ENCODE data around the gene SFXN1.

The SFXN1 gene

DNA sequence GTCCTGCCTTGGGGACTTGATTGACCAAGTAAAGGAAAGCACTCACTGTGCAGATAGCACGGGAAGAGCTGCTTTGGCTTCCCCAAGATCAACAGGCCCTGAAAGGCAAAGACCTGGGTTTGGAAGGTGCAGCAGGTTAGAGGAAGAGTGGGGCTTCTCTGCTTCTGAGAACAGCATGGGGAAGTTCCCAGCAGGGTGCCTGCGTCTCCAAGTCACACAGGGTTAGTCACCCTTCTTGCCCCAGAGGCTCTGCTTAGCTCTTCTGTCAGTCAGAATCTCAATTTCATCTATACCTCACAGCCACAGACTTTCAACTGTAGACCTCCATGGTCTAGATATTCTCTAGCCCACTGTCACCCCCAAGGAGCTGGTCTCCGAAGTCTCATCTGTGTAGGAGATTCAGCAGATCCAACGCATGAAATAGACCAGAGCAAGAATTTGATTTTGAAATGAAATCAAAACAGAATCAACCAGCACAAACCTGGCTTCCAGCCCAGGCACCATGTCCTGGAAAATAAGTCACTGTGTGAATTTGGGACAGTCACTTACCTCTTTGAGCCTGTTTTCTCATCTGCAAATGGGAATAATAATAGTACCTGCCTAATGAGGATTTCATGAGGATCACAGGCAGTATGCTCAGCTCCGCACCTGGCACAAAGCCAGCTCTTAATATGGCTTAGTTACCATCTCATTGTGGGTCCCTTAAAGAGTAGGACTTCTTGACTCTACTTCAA is 64.0 kb downstream of the SFXN1 start:
- no peaks in the 10 kb centered on the region for H3K79me2 ChIP-seq (ENCODE audit: insufficient read depth, low read length)
- H3K4me3 ChIP-seq (ENCODE audit: low read length, poor library complexity, severe bottlenecking): no peak overlapping the region
- H3K9me3 ChIP-seq (ENCODE audit: insufficient read depth, low read depth, low read length): no peaks in the 10 kb centered on the region

DNA sequence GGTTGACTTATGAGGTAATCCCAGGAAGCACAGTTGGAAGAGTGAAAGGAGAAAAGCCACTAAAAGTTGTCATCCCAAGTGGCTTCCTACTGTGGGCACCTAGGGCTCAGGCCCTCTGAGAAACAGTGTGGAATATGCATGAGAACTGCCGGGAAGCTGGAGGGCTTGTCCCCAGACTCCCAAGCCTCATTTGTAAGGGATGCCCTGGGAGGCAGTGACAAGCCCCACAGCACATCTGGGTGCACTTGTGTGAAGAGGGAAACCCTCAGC is 64.5 kb downstream of the SFXN1 start:
- TF ChIP-seq, protein P1, sequence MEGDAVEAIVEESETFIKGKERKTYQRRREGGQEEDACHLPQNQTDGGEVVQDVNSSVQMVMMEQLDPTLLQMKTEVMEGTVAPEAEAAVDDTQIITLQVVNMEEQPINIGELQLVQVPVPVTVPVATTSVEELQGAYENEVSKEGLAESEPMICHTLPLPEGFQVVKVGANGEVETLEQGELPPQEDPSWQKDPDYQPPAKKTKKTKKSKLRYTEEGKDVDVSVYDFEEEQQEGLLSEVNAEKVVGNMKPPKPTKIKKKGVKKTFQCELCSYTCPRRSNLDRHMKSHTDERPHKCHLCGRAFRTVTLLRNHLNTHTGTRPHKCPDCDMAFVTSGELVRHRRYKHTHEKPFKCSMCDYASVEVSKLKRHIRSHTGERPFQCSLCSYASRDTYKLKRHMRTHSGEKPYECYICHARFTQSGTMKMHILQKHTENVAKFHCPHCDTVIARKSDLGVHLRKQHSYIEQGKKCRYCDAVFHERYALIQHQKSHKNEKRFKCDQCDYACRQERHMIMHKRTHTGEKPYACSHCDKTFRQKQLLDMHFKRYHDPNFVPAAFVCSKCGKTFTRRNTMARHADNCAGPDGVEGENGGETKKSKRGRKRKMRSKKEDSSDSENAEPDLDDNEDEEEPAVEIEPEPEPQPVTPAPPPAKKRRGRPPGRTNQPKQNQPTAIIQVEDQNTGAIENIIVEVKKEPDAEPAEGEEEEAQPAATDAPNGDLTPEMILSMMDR (conservative IDR thresholded peaks at IDR 0.05; ENCODE audit: low read length): no peak
- TF ChIP-seq EZH2phosphoT487 (IDR thresholded peaks at IDR 0.05; ENCODE audit: borderline replicate concordance): no peak
- Histone ChIP-seq H2AFZ (ENCODE audit: low read length) (no peak overlapping the region), H3K36me3 (ENCODE audit: insufficient read depth, low read length) (no peaks in the 10 kb centered on the region), H3K9me2 (replicated peaks; ENCODE audit: low read depth, low read length) (no peaks in the 10 kb centered on the region), H3F3A (ENCODE audit: low read depth) (no peaks in the 10 kb centered on the region), H3K79me2 (ENCODE audit: insufficient read depth, low read length) (no peaks in the 10 kb centered on the region), H4K20me1 (ENCODE audit: insufficient read depth, low read length, poor library complexity, severe bottlenecking) (no peaks in the 10 kb centered on the region), H3K4me3 (ENCODE audit: low read length, poor library complexity, severe bottlenecking) (no peak overlapping the region), H3K9me3 (ENCODE audit: insufficient read depth, low read depth, low read length) (no peaks in the 10 kb centered on the region), H3K27me3 (ENCODE audit: insufficient read depth, low read length, poor library complexity, severe bottlenecking) (no peaks in the 10 kb centered on the region), H3K4me1 (ENCODE audit: insufficient read depth, low read length, poor library complexity, severe bottlenecking) (no peaks in the 10 kb centered on the region), H3K9ac (ENCODE audit: low read depth, low read length, poor library complexity, severe bottlenecking) (no peak overlapping the region), H3K4me2 (ENCODE audit: low read depth, low read length, poor library complexity, severe bottlenecking) (no peak overlapping the region)

More for the DNA sequence above, 64.0 kb downstream of the SFXN1 start:
- no peak overlapping the region for H3K4me2 ChIP-seq (ENCODE audit: low read depth, low read length, poor library complexity, severe bottlenecking)
- no peaks in the 10 kb centered on the region for H3K36me3 ChIP-seq (ENCODE audit: insufficient read depth, low read length)
- no peaks in the 10 kb centered on the region for H4K20me1 ChIP-seq (ENCODE audit: insufficient read depth, low read length, poor library complexity, severe bottlenecking)
- TF ChIP-seq, protein P1 (conservative IDR thresholded peaks at IDR 0.05; ENCODE audit: low read length): no peak
- no peak for TF ChIP-seq EZH2phosphoT487 (IDR thresholded peaks at IDR 0.05; ENCODE audit: borderline replicate concordance)
- no peaks in the 10 kb centered on the region for H3F3A ChIP-seq (ENCODE audit: low read depth)
- H3K27me3 ChIP-seq (ENCODE audit: insufficient read depth, low read length, poor library complexity, severe bottlenecking): no peaks in the 10 kb centered on the region
- H3K9me2 ChIP-seq (replicated peaks; ENCODE audit: low read depth, low read length): no peaks in the 10 kb centered on the region
- H3K4me1 ChIP-seq (ENCODE audit: insufficient read depth, low read length, poor library complexity, severe bottlenecking): no peaks in the 10 kb centered on the region
- no peak overlapping the region for H2AFZ ChIP-seq (ENCODE audit: low read length)
- H3K9ac ChIP-seq (ENCODE audit: low read depth, low read length, poor library complexity, severe bottlenecking): no peak overlapping the region

DNA sequence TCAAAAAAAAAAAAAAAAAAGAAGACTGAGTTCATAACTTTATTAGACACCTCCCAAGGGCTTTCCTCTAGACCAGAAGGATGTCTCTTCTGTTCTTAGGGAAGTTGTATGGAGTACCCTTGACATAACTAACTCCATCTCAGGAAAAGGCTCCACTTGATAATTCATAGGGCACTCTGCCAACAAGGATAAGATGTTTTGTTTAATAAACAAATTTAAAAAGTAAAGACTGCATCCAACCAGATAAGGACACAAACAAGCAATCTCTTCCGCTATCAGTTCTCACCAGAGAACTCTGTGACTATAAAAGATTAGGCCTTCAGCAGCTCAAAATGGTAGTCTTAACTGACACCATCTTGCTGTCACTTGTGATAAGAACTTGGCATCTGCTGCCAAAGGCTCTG is 65.8 kb downstream of the SFXN1 start:
- Histone ChIP-seq H3K4me3 (ENCODE audit: low read length, poor library complexity, severe bottlenecking) (no peak overlapping the region), H2AFZ (ENCODE audit: low read length) (no peak overlapping the region), H3K4me1 (ENCODE audit: insufficient read depth, low read length, poor library complexity, severe bottlenecking) (no peaks in the 10 kb centered on the region), H3K79me2 (ENCODE audit: insufficient read depth, low read length) (no peaks in the 10 kb centered on the region), H3F3A (ENCODE audit: low read depth) (no peaks in the 10 kb centered on the region), H3K9me2 (replicated peaks; ENCODE audit: low read depth, low read length) (no peaks in the 10 kb centered on the region), H3K36me3 (ENCODE audit: insufficient read depth, low read length) (no peaks in the 10 kb centered on the region), H3K4me2 (ENCODE audit: low read depth, low read length, poor library complexity, severe bottlenecking) (no peak overlapping the region), H3K9me3 (ENCODE audit: insufficient read depth, low read depth, low read length) (no peaks in the 10 kb centered on the region), H4K20me1 (ENCODE audit: insufficient read depth, low read length, poor library complexity, severe bottlenecking) (no peaks in the 10 kb centered on the region), H3K9ac (ENCODE audit: low read depth, low read length, poor library complexity, severe bottlenecking) (no peak overlapping the region), H3K27me3 (ENCODE audit: insufficient read depth, low read length, poor library complexity, severe bottlenecking) (no peaks in the 10 kb centered on the region)
- TF ChIP-seq, protein P1 (conservative IDR thresholded peaks at IDR 0.05; ENCODE audit: low read length): no peak
- no peak for TF ChIP-seq EZH2phosphoT487 (IDR thresholded peaks at IDR 0.05; ENCODE audit: borderline replicate concordance)

All from Loucy (cell line).